ENCODE measurements around the gene SVOPL.

DNA sequence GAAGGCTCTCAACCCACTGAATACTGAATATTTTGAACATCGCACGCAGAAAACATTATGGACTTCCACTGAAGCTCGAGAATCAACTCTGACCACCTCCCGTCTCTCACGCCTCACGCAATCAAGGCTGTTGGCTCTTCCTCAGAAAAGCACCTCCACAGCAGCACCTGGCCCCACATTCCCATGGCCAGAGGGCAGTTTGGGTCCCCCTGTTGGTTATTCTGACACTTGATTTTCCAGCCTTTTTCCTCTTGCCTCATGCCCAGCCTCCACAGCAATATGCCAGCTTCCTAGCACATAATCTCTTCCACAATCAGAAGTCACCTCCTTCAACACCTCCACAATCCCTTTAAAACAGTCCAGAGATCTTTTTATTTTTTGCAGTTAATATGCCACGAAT is 55.9 kb downstream of the SVOPL start:
- TF ChIP-seq, protein P1, sequence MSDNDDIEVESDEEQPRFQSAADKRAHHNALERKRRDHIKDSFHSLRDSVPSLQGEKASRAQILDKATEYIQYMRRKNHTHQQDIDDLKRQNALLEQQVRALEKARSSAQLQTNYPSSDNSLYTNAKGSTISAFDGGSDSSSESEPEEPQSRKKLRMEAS (CRISPR knock-in tag; IDR thresholded peaks at IDR 0.05) = no peak
- TF ChIP-seq ZNF217 (CRISPR knock-in tag; IDR thresholded peaks at IDR 0.05) = no peak
- TF ChIP-seq, protein P2, sequence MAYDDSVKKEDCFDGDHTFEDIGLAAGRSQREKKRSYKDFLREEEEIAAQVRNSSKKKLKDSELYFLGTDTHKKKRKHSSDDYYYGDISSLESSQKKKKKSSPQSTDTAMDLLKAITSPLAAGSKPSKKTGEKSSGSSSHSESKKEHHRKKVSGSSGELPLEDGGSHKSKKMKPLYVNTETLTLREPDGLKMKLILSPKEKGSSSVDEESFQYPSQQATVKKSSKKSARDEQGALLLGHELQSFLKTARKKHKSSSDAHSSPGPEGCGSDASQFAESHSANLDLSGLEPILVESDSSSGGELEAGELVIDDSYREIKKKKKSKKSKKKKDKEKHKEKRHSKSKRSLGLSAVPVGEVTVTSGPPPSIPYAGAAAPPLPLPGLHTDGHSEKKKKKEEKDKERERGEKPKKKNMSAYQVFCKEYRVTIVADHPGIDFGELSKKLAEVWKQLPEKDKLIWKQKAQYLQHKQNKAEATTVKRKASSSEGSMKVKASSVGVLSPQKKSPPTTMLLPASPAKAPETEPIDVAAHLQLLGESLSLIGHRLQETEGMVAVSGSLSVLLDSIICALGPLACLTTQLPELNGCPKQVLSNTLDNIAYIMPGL (CRISPR knock-in tag; IDR thresholded peaks at IDR 0.05) = no peak
- TF ChIP-seq, protein P3, sequence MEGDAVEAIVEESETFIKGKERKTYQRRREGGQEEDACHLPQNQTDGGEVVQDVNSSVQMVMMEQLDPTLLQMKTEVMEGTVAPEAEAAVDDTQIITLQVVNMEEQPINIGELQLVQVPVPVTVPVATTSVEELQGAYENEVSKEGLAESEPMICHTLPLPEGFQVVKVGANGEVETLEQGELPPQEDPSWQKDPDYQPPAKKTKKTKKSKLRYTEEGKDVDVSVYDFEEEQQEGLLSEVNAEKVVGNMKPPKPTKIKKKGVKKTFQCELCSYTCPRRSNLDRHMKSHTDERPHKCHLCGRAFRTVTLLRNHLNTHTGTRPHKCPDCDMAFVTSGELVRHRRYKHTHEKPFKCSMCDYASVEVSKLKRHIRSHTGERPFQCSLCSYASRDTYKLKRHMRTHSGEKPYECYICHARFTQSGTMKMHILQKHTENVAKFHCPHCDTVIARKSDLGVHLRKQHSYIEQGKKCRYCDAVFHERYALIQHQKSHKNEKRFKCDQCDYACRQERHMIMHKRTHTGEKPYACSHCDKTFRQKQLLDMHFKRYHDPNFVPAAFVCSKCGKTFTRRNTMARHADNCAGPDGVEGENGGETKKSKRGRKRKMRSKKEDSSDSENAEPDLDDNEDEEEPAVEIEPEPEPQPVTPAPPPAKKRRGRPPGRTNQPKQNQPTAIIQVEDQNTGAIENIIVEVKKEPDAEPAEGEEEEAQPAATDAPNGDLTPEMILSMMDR (IDR thresholded peaks at IDR 0.05 in 2 of 3, conservative IDR thresholded peaks at IDR 0.05 in 1 of 3; ENCODE audit: insufficient read depth in 2 of 3, low read depth in 1 of 3, low read length in 3 of 3) = peak; percentile 44 to 58 (median 57)
- no peak for TF ChIP-seq CBX2 (IDR thresholded peaks at IDR 0.05; ENCODE audit: insufficient read depth, low read length, poor library complexity, severe bottlenecking)
- TF ChIP-seq, protein P4, sequence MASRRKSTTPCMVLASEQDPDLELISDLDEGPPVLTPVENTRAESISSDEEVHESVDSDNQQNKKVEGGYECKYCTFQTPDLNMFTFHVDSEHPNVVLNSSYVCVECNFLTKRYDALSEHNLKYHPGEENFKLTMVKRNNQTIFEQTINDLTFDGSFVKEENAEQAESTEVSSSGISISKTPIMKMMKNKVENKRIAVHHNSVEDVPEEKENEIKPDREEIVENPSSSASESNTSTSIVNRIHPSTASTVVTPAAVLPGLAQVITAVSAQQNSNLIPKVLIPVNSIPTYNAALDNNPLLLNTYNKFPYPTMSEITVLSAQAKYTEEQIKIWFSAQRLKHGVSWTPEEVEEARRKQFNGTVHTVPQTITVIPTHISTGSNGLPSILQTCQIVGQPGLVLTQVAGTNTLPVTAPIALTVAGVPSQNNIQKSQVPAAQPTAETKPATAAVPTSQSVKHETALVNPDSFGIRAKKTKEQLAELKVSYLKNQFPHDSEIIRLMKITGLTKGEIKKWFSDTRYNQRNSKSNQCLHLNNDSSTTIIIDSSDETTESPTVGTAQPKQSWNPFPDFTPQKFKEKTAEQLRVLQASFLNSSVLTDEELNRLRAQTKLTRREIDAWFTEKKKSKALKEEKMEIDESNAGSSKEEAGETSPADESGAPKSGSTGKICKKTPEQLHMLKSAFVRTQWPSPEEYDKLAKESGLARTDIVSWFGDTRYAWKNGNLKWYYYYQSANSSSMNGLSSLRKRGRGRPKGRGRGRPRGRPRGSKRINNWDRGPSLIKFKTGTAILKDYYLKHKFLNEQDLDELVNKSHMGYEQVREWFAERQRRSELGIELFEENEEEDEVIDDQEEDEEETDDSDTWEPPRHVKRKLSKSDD (conservative IDR thresholded peaks at IDR 0.05; ENCODE audit: low read length) = no peak

Data from K562 (cell line).